CD4-positive, alpha-beta T cell (primary cell): ENCODE measurements around the gene CTNNA3. TPM values are rescaled to one million over a fixed set of nuclear protein-coding genes. Genes with fewer than 3 reads are reported as not detected.

Source experiments
- ATAC-seq: fragments of 200-7000 bp; cut with Tn5 transposase; one replicate; pipeline ENCODE4 v1.10.0; 2022; ENCODE audit warnings: mild to moderate bottlenecking; ENCODE audit not compliant: poor library complexity
- CTCF ChIA-PET: fragments of 350-600 bp; sonication (Branson Sonifier 250); formaldehyde crosslinking; loops from one replicate; lab custom pipeline; 2021; ENCODE audit warnings: antibody characterized with exemption, inconsistent platforms; lab: Charles Lee
- POLR2A ChIA-PET: fragments of 350-600 bp; sonication (Branson Sonifier 250); formaldehyde crosslinking; loops from one replicate; lab custom pipeline; 2021; ENCODE audit warnings: antibody characterized with exemption, inconsistent platforms; lab: Charles Lee
- DNase-seq, 14 experiments: peaks; one replicate each; pipeline ENCODE4 v3.0.0-alpha.2; 2013 to 2020; ENCODE audit warnings: mixed read lengths in 2 of 14
- H3K27ac ChIP-seq, 2 donors: one replicate each; pipeline versions ENCODE4 v1.5.1 to v1.7.0; 2013; ENCODE audit warnings: low read length in 2 of 2, low read depth in 1 of 2, mild to moderate bottlenecking in 1 of 2
- H3K27me3 ChIP-seq, 2 experiments: 1 replicate in 1 of 2; 2 replicates in 1 of 2; pipeline versions ENCODE4 v1.6.1 to v1.7.0; 2013; ENCODE audit warnings: low read length in 2 of 2, control low read depth in 1 of 2, mild to moderate bottlenecking in 1 of 2, moderate library complexity in 1 of 2; ENCODE audit not compliant: insufficient read depth in 2 of 2, control insufficient read depth in 1 of 2
- H3K36me3 ChIP-seq: one replicate; pipeline ENCODE4 v1.6.1; 2013; ENCODE audit warnings: low read length, control low read depth; ENCODE audit not compliant: insufficient read depth
- H3K4me1 ChIP-seq: one replicate; pipeline ENCODE4 v1.6.1; 2013; ENCODE audit warnings: low read length, control low read depth; ENCODE audit not compliant: insufficient read depth
- H3K4me3 ChIP-seq: one replicate; pipeline ENCODE4 v1.5.1; 2013; ENCODE audit warnings: mild to moderate bottlenecking, low read length, moderate library complexity
- H3K9me3 ChIP-seq, 2 experiments: 1 replicate in 1 of 2; 2 replicates in 1 of 2; pipeline versions ENCODE4 v1.6.1 to v1.7.0; 2013; ENCODE audit warnings: low read length in 2 of 2, mild to moderate bottlenecking in 2 of 2, control low read depth in 1 of 2, moderate library complexity in 1 of 2; ENCODE audit not compliant: control insufficient read depth in 1 of 2, insufficient read depth in 1 of 2
- H3K27ac Mint-ChIP-seq: one replicate; pipeline ENCODE4 v1.8.0; 2020; ENCODE audit warnings: mixed read lengths
- H3K27me3 Mint-ChIP-seq: one replicate; pipeline ENCODE4 v1.8.0; 2021; ENCODE audit warnings: mixed read lengths
- H3K36me3 Mint-ChIP-seq: one replicate; pipeline ENCODE4 v1.8.0; 2021; ENCODE audit warnings: low read depth, mixed read lengths
- H3K4me1 Mint-ChIP-seq: one replicate; pipeline ENCODE4 v1.8.0; 2021; ENCODE audit warnings: low read depth, mixed read lengths
- H3K4me3 Mint-ChIP-seq: one replicate; pipeline ENCODE4 v1.8.0; 2020; ENCODE audit warnings: mild to moderate bottlenecking, mixed read lengths
- H3K9me3 Mint-ChIP-seq: one replicate; pipeline ENCODE4 v1.8.0; 2020; ENCODE audit warnings: mixed read lengths
- intact Hi-C, 2 experiments: fragments of 100-400 bp; cut with DNase I in 1 of 2; cut with micrococcal nuclease in 1 of 2; formaldehyde crosslinking; loops; one replicate each; pipeline versions ENCODE4 v1.15.1 to v1.9.0; 2023 to 2025; cut with DNase I, micrococcal nuclease
- total RNA-seq, 174 experiments: library from RNA in 2 of 174; stranded (reverse) in 2 of 174; gene quantifications; one replicate each; pipeline ENCODE4 v1.2.3 and lab custom pipeline; 2021 to 2026
- TF ChIP-seq, protein P1 (sequence below): fragments of 200-600 bp; IDR thresholded peaks from one replicate; pipeline ENCODE4 v1.8.0; 2022; ENCODE audit warnings: antibody characterized with exemption, mild to moderate bottlenecking

Gene CTNNA3
- total RNA-seq, 2 experiments from 2014 or later: 0.80 TPM; not detected in 1

DNA sequence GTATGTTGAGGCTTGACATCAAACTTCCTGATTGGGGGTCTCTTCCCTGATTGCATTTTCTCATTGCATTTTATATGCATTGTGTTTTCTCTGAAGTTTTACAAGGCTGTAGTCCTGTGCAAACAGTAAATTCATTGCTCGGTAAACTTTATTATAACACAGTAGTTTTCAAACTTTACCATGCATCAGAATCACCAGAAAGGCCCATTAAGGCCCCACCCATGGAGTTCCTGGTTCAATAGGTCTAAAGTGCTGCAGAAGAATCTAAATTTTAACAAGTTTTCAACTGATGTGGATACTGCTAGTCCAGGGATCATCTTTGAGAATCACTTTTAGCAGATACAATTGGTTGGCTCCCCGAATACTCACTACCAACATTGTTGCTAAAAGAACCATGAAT lies 1404.9 kb downstream of the CTNNA3 start:
- Histone ChIP-seq H3K4me3 (no peak overlapping the region), H3K27ac (no peak overlapping the region), H3K4me1 (no peaks in the 10 kb centered on the region), H3K27me3 (no peaks in the 10 kb centered on the region), H3K36me3 (no peaks in the 10 kb centered on the region), H3K9me3 (no peaks in the 10 kb centered on the region)
- H3K9me3 Mint-ChIP-seq: no peaks in the 10 kb centered on the region
- POLR2A ChIA-PET: no interaction called here
- intact Hi-C loops: no loop called here
- H3K27me3 Mint-ChIP-seq: no peaks in the 10 kb centered on the region
- no peak overlapping the region for H3K4me3 Mint-ChIP-seq
- CTCF ChIA-PET: no interaction called here
- TF ChIP-seq, protein P1, sequence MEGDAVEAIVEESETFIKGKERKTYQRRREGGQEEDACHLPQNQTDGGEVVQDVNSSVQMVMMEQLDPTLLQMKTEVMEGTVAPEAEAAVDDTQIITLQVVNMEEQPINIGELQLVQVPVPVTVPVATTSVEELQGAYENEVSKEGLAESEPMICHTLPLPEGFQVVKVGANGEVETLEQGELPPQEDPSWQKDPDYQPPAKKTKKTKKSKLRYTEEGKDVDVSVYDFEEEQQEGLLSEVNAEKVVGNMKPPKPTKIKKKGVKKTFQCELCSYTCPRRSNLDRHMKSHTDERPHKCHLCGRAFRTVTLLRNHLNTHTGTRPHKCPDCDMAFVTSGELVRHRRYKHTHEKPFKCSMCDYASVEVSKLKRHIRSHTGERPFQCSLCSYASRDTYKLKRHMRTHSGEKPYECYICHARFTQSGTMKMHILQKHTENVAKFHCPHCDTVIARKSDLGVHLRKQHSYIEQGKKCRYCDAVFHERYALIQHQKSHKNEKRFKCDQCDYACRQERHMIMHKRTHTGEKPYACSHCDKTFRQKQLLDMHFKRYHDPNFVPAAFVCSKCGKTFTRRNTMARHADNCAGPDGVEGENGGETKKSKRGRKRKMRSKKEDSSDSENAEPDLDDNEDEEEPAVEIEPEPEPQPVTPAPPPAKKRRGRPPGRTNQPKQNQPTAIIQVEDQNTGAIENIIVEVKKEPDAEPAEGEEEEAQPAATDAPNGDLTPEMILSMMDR: no peak
- H3K4me1 Mint-ChIP-seq: no peaks in the 10 kb centered on the region
- DNase-seq (no peak), ATAC-seq (no peak)
- H3K27ac Mint-ChIP-seq: no peak overlapping the region
- H3K36me3 Mint-ChIP-seq: no peaks in the 10 kb centered on the region

GRCh38 chr10:66284621-66285020 lies 1411.4 kb downstream of the CTNNA3 start:
- intact Hi-C loops: no loop called here

GRCh38 chr10:66283874-66284464 lies 1412.0 kb downstream of the CTNNA3 start:
- ATAC-seq (no peak), DNase-seq (no peak)
- Histone ChIP-seq H3K4me3 (no peak overlapping the region), H3K9me3 (no peaks in the 10 kb centered on the region), H3K27me3 (no peaks in the 10 kb centered on the region), H3K27ac (no peak overlapping the region), H3K36me3 (no peaks in the 10 kb centered on the region), H3K4me1 (no peaks in the 10 kb centered on the region)
- Mint-ChIP-seq H3K9me3 (no peaks in the 10 kb centered on the region), H3K27me3 (no peaks in the 10 kb centered on the region), H3K36me3 (no peaks in the 10 kb centered on the region), H3K4me1 (no peaks in the 10 kb centered on the region), H3K27ac (no peak overlapping the region), H3K4me3 (no peak overlapping the region)
- POLR2A ChIA-PET: no interaction called here
- intact Hi-C loops: no loop called here
- CTCF ChIA-PET: no interaction called here
- TF ChIP-seq, protein P1: no peak

More at GRCh38 chr10:66284621-66285020, 1411.4 kb downstream of the CTNNA3 start:
- ATAC-seq (no peak), DNase-seq (no peak)
- no peak overlapping the region for H3K4me3 ChIP-seq
- no peaks in the 10 kb centered on the region for H3K27me3 ChIP-seq
- ChIA-PET CTCF (no interaction called here), POLR2A (no interaction called here)
- Mint-ChIP-seq H3K9me3 (no peaks in the 10 kb centered on the region), H3K36me3 (no peaks in the 10 kb centered on the region), H3K27ac (no peak overlapping the region), H3K4me3 (no peak overlapping the region), H3K4me1 (no peaks in the 10 kb centered on the region), H3K27me3 (no peaks in the 10 kb centered on the region)
- TF ChIP-seq, protein P1: no peak
- no peaks in the 10 kb centered on the region for H3K4me1 ChIP-seq
- H3K27ac ChIP-seq: no peak overlapping the region
- no peaks in the 10 kb centered on the region for H3K36me3 ChIP-seq
- H3K9me3 ChIP-seq: no peaks in the 10 kb centered on the region
